Effector memory CD4-positive, alpha-beta T cell (primary cell): ENCODE data around the gene GUCA1C.

ENCODE experiments used
- DNase-seq, 3 donors: peaks; one replicate each; pipeline ENCODE4 v3.0.0-alpha.2; 2020
- H3K27ac ChIP-seq: 2 replicates; pipeline ENCODE4 v1.7.0; 2013; ENCODE audit warnings: mild to moderate bottlenecking, low read length, moderate library complexity; ENCODE audit not compliant: insufficient read depth, poor library complexity, severe bottlenecking
- H3K27me3 ChIP-seq: replicated peaks from 2 replicates; pipeline ENCODE4 v1.7.0; 2013; ENCODE audit warnings: mild to moderate bottlenecking, low read length; ENCODE audit not compliant: insufficient read depth, control insufficient read depth, poor library complexity, severe bottlenecking
- H3K36me3 ChIP-seq: 2 replicates; pipeline ENCODE4 v1.7.0; 2013; ENCODE audit warnings: mild to moderate bottlenecking, low read length, moderate library complexity; ENCODE audit not compliant: control insufficient read depth, insufficient read depth
- H3K4me1 ChIP-seq: 2 replicates; pipeline ENCODE4 v1.7.0; 2013; ENCODE audit warnings: low read length, mild to moderate bottlenecking; ENCODE audit not compliant: control insufficient read depth, insufficient read depth, poor library complexity, severe bottlenecking
- H3K4me3 ChIP-seq: 2 replicates; pipeline ENCODE4 v1.7.0; 2013; ENCODE audit warnings: low read length, low read depth, mild to moderate bottlenecking; ENCODE audit not compliant: insufficient read depth, poor library complexity, severe bottlenecking
- H3K9me3 ChIP-seq: 2 replicates; pipeline ENCODE4 v1.7.0; 2013; ENCODE audit warnings: mild to moderate bottlenecking, low read length, moderate library complexity; ENCODE audit not compliant: control insufficient read depth

GUCA1C gene

GRCh38 chr3:108877901-108878300, 75.8 kb downstream of the GUCA1C start:
- Histone ChIP-seq H3K27ac (no peak overlapping the region), H3K9me3 (no peaks in the 10 kb centered on the region), H3K4me1 (no peaks in the 10 kb centered on the region), H3K4me3 (no peak overlapping the region), H3K36me3 (no peaks in the 10 kb centered on the region), H3K27me3 (no peaks in the 10 kb centered on the region)
- DNase-seq: no peak

GRCh38 chr3:108863799-108864135, 89.9 kb downstream of the GUCA1C start:
- peak overlapping the region; percentile 46 for H3K27ac ChIP-seq
- DNase-seq: no peak

GRCh38 chr3:108862865-108863798, 90.5 kb downstream of the GUCA1C start:
- H3K9me3 ChIP-seq: no peaks in the 10 kb centered on the region
- H3K27ac ChIP-seq: peak overlapping the region; percentile 63
- no peaks in the 10 kb centered on the region for H3K27me3 ChIP-seq
- H3K36me3 ChIP-seq: peaks cover 16% of the 10 kb centered on the region
- DNase-seq: no peak
- peaks cover 9% of the 10 kb centered on the region for H3K4me1 ChIP-seq
- H3K4me3 ChIP-seq: peak overlapping the region; percentile 17

More at GRCh38 chr3:108863799-108864135, 89.9 kb downstream of the GUCA1C start:
- peaks cover 10% of the 10 kb centered on the region for H3K36me3 ChIP-seq
- no peaks in the 10 kb centered on the region for H3K27me3 ChIP-seq
- H3K4me3 ChIP-seq: no peak overlapping the region
- peaks cover 9% of the 10 kb centered on the region for H3K4me1 ChIP-seq
- no peaks in the 10 kb centered on the region for H3K9me3 ChIP-seq

GRCh38 chr3:108861401-108861800, 92.3 kb downstream of the GUCA1C start:
- no peaks in the 10 kb centered on the region for H3K9me3 ChIP-seq
- no peak for DNase-seq
- H3K27me3 ChIP-seq: no peaks in the 10 kb centered on the region
- peaks cover 33% of the 10 kb centered on the region for H3K36me3 ChIP-seq
- H3K4me3 ChIP-seq: no peak overlapping the region
- H3K4me1 ChIP-seq: peaks cover 9% of the 10 kb centered on the region
- peak overlapping the region; percentile 37 for H3K27ac ChIP-seq
